Activated CD4-positive, alpha-beta T cell treated with anti-CD3 and anti-CD28 coated beads, Interleukin-2, amount 50 U/mL, for 4 hours (primary cell): Measurements from ENCODE around the gene NDUFB10.
"Not testable (repeated sequence)": the region's sequence is repeated elsewhere in the genome, so short reads cannot be mapped to it uniquely, and the experiment has no call there.

Experiments used
- DNase-seq, 2 experiments: peaks; one replicate each; pipeline ENCODE4 v3.0.0-alpha.2; 2020

The NDUFB10 gene

GRCh38 chr16:1959269-1960039, at the start of gene NDUFB10:
Gene NDUFB10, plus strand, starts transcription at chr16:1959538. Its CDS starts 87 bp downstream, at chr16:1959625.
- peak; percentile 85 to 87 for DNase-seq

GRCh38 chr16:1909561-1910231, 49.6 kb upstream of the NDUFB10 start:
- DNase-seq, result no peak

DNA sequence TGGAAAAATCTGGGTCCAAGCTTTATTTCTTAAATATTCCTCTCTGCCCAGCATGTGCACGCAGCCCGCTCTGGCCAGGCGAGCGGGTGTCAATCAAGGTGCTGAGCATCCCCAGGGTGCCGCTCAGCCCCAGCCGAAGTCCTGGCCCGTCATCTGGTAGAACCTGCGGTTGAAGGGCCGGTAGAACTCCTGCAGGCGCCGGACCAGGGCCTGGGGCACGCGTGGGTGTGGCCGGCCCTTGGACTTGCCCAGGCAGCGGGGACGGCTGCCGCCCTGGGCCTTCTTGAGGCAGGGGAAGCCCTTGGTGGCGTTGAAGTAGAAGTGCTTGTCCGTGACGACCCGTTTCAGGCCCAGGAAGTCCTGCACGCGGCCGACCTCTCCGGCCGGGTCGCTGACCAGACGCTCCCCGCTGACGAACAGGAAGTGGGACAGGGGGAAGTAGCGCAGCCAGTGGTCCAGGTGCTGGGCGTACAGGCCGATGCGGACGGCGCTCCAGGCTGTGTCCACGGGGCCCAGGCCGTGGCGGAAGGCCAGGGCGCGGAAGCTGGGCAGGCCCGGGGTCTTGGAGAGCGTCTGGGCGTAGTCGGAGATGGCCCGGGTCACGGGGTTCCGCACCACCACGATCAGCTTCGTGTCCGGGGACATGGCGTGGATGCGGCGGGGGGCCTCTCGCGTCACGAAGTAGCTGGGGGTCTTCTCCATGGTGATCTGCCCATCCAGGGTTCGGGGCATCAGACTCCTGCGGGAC, 47.7 kb upstream of the NDUFB10 start:
- no peak for DNase-seq

GRCh38 chr16:1912215-1912543, 47.2 kb upstream of the NDUFB10 start:
- no peak for DNase-seq

- DNase-seq, result no peak
These were observed 45.8 kb upstream of the NDUFB10 start for GRCh38 chr16:1913327-1914083.

GRCh38 chr16:1914084-1914608, 45.2 kb upstream of the NDUFB10 start:
- no peak for DNase-seq

DNA sequence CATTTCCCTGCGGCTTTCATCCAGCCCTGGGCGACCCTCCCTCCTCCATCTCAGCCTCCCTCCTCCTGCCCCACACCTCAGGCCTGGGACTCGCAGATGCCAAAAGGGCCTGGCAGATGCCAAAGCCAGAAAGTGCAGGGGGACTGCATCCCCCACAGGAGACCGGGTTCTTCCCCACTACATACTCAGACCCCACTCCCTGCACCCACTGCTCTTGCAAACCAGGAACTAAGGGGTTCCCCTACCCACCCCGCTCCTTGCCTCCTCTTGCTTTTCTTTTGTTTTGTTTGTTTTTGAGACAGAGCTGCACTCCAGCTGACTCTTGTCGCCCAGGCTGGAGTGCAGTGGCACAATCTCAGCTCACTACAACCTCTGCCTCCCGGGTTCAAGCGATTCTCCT, 44.4 kb upstream of the NDUFB10 start:
- DNase-seq, result no peak

DNA sequence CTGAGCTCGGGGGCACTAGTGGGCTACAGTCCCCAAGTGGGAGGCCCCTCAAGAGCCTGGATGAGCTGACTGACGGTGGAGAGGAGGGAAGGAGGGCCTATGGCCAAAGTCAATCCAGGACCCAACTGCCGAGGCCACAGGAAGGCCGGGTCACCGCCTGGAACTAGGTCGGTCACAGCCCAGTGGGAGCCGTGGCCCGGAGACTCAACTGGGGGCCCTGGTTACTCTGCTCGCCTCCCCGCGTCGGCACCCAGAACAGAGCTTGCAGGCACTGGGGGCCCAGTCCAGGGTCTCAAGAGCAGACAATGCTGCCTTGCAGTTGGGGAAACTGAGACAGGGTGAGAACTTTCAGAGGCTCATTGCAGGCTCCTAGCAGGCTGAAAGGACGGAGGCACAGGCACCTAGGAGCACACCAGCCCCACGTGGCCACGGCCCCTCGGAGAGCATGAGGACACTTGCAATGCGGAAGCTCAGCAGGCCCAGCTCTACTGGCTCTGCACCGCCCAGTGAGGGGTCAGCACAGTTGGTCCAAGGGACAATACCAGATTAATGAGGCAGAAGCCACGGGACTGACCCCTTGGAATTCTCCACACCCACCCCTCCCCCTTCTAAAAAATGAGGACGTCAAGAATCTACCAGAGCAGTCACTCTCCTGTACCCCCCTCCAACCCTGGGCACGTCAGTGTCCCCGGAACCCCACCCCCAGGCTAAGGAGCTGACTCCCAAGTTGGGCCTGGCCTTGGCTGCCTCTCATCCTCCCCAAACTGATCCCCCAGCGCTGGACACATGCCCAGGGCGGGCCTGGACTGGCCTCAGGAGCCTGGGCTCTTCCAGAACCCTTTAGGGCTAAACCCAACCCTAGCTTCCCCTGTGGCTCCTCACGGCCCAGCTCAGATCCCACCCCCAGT, 43.4 kb upstream of the NDUFB10 start:
- DNase-seq, result no peak

DNA sequence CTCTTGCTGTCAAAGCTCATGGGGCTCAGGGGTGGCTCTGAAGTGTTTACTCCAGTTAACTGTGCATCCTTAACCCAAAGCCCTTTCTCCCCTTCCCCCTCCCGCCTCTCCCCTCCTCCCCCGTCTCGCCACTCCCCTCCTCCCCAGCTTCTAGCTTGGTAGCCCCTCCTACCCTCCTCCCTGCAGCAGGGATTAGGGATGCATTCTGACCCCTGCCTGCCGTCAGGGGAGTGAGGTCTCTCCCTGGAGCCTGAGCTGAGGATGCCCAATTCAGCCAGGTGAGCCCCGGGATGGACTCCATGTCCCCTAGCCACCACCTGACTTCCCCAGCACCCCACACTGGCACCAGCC, 42.7 kb upstream of the NDUFB10 start:
- no peak for DNase-seq

DNA sequence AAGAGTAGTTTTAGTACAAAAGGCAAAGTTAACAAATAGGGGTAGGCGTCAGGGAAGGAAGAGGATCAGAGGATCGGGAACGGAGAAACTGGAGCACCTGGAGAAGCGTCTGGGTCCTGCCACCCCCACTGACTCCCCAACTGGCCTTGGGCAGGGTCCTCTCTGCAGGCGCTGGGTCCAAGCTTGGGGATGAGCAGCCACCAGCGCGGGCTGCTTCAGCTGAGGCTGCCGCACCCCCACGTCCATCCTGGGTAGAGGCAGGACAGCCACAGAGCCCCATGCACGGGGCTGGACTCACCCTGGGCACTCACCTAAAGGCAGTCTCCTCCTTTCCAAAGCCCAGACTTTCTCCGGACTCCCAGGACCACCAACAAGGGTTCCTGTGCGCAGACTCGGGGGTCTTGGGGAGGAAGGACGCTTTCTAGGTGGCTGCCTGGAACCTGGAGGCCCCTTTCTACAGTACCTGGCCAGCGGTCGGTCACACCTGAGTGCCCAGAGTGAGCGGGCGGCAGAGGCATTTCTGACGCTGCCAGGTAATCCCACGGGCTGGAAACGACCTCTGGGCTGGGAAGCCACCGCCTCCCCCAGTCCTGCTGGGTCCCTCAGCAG, 42.2 kb upstream of the NDUFB10 start:
- DNase-seq, result no peak

DNA sequence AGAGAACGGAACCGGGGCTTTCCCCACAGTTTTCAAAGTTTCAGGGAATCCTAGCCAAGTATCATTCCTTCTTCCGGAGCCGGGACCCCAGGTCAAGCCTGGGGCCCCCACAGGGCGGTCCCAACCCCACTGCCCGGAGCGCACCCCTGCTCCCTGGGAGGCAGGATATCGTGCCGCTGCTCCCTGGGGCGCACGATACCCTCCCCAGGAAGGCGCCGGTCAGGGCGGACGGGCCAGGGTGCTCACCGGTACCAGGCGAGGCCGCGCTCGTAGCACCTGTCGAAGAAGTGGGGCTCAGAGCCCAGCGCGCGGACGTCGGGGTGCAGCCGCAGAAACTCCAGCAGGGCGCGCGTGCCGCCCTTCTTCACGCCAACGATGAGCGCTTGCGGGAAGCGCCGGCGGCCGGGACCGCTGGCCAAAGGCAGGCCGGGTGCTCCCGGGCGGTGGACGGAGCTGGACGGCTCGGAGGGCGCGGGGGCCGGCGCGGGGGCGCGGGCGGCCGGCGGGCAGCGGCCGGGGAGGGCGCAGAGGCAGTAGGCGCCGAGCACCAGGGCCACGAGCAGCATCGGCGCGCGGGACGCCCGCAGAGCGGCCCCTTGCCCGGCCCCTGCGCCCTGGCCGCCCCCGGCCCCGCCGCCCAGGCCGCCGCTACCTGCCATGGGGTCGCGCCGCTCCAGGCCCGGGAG, 41.5 kb upstream of the NDUFB10 start:
- no peak for DNase-seq

DNA sequence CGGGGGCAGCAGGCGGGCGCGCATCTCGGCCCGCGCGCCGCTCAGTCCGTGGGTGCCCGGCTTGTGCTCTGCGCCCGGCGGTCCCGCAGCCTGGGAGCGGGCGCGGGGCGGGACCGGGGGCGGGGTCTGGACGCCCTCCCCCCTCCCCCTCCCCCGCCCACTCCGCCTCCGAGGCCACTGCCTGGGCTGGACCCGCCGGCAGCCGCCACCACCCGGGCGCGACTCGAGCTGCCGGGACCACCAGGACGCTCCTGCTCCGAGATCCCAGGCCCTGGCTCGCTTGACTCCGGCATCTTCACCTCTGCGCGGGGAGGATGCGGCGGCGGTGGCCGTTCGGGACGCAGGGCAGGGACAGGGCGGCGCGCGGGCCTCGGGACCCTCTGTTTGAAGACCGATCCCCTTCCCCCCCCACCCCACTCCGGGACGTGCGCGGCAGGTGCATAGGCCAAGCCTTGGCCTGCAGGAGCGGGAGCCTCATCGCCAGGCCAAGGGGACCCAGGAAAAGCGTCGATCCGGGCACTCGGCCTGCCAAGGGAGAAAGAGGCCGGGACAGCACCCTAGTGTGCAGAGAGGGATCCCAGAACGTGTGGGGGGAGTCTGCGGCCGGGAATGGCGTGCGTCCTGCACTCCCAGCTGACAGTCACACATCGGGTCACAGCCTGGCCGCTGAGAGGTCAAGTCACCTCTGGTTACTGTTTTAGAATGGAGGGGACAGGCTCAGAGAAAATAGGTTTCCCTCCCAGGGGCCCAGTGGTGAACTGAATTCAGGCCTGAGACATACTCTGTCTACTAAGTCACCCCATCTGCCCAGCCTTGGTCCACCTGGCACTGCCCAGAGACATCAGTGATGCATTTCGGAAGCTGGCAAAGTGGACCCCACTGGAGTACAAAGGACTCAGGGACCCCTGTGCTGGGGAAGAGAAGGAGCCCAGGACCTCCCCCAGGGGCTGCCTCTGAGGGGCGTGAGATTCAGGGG, 40.7 kb upstream of the NDUFB10 start, which contains the start of gene HS3ST6:
Gene HS3ST6 (minus strand): TSS at position 65 of the 976 bp plus-strand sequence. CDS start 92 bp downstream, outside the sequence.
- no peak for DNase-seq

- DNase-seq, result no peak
These were observed 39.9 kb upstream of the NDUFB10 start for GRCh38 chr16:1919327-1919998.

- not testable (repeated sequence) for DNase-seq
These were observed 39.2 kb upstream of the NDUFB10 start for GRCh38 chr16:1920122-1920521.

DNA sequence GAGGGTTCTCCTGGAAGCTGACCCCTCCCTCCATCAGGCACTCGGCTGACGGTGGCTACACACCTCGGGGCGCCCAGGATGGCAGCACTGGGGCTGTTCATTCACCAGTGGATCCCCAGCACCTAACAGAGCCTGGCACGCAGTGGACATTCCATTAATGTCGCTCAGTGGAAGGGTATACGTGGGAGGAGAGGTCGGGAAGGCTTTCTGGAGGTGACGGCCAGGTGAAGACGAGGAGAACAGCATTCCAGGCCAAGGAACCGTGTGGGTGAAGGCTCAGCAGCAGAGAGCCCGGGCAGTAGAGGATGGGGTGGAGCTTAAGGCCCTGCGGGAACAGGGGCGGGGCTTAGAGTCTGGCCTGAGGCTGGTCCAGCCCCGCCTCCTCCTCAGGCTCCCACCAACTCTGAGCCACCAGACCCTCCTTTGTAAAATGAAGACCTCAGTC, 38.6 kb upstream of the NDUFB10 start:
- no peak for DNase-seq

GRCh38 chr16:1922357-1922756, 37.0 kb upstream of the NDUFB10 start:
- DNase-seq, result no peak

DNA sequence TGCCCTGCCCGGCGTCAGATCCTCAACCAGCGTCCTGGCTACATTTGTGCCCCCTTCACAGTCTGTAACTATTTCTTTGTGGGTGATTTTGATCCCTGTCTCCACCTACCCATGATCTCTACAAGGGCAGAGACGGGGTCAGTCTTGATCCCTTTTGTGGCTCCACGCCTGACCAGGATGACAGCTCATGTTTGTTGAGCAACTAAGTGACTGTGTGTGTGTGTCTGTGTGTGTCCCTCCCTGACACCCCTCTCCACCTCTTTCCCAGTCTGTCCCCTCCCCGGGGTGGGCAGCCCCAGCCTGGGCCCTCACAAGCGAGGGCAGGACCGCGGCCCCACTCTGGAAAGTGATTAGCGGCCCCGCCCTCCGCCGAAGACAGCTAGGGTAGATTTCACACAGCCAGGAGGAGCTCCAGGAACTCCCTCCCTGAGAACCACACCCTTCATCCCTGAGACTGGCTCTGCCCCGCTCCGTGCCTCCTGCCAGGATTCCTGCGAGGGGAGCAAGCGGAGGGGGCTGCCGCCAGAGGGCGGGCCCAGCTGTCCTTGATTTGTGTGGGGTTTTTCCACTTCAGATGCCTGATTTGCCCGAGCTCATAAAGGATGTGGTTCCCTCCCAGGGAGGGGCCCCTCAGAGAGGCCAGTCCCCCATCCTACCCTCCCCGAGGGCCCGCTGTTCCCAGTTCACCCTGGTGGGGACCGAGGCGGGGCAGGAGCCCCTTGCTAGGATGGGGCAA, 35.9 kb upstream of the NDUFB10 start:
- DNase-seq, result no peak

- no peak for DNase-seq
These were observed 35.2 kb upstream of the NDUFB10 start for GRCh38 chr16:1924095-1924494.
